ENCODE measurements around the gene LUC7L.
"Not testable (repeated sequence)": the region's sequence is repeated elsewhere in the genome, so short reads cannot be mapped to it uniquely, and the experiment has no call there.

The LUC7L gene

DNA sequence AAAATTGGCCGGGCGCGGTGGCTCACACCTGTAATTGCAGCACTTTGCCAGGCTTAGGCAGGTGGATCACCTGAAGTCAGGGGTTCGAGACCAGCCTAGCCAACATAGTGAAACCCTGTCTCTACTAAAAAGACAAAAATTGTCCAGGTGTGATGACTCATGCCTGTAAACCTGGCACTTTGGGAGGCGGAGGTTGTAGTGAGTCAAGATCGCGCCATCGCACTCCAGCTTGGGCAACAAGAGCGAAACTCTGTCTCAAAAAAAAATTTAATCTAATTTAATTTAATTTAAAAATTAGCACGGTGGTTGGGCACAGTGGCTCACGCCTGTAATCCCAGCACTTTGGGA, 50.6 kb downstream of the LUC7L start:
- DNase-seq: no peak

DNA sequence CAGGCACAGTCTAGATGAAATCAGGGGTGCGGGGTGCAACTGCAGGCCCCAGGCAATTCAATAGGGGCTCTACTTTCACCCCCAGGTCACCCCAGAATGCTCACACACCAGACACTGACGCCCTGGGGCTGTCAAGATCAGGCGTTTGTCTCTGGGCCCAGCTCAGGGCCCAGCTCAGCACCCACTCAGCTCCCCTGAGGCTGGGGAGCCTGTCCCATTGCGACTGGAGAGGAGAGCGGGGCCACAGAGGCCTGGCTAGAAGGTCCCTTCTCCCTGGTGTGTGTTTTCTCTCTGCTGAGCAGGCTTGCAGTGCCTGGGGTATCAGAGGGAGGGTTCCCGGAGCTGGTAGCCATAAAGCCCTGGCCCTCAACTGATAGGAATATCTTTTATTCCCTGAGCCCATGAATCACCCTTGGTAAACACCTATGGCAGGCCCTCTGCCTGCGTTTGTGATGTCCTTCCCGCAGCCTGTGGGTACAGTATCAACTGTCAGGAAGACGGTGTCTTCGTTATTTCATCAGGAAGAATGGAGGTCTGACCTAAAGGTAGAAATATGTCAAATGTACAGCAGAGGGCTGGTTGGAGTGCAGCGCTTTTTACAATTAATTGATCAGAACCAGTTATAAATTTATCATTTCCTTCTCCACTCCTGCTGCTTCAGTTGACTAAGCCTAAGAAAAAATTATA, 51.1 kb downstream of the LUC7L start:
- no peak for DNase-seq

DNA sequence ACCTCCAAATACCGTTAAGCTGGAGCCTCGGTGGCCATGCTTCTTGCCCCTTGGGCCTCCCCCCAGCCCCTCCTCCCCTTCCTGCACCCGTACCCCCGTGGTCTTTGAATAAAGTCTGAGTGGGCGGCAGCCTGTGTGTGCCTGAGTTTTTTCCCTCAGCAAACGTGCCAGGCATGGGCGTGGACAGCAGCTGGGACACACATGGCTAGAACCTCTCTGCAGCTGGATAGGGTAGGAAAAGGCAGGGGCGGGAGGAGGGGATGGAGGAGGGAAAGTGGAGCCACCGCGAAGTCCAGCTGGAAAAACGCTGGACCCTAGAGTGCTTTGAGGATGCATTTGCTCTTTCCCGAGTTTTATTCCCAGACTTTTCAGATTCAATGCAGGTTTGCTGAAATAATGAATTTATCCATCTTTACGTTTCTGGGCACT, 51.8 kb downstream of the LUC7L start:
- DNase-seq: no peak

DNA sequence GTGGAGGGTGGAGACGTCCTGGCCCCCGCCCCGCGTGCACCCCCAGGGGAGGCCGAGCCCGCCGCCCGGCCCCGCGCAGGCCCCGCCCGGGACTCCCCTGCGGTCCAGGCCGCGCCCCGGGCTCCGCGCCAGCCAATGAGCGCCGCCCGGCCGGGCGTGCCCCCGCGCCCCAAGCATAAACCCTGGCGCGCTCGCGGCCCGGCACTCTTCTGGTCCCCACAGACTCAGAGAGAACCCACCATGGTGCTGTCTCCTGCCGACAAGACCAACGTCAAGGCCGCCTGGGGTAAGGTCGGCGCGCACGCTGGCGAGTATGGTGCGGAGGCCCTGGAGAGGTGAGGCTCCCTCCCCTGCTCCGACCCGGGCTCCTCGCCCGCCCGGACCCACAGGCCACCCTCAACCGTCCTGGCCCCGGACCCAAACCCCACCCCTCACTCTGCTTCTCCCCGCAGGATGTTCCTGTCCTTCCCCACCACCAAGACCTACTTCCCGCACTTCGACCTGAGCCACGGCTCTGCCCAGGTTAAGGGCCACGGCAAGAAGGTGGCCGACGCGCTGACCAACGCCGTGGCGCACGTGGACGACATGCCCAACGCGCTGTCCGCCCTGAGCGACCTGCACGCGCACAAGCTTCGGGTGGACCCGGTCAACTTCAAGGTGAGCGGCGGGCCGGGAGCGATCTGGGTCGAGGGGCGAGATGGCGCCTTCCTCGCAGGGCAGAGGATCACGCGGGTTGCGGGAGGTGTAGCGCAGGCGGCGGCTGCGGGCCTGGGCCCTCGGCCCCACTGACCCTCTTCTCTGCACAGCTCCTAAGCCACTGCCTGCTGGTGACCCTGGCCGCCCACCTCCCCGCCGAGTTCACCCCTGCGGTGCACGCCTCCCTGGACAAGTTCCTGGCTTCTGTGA, 52.5 kb downstream of the LUC7L start, which contains the start of gene HBA1:
HBA1 (plus strand) TSS at position 204 of the 906 bp plus-strand sequence; CDS start at position 241, 37 bp downstream.
- DNase-seq: peak in 1 of 2 donors; percentile 21

DNA sequence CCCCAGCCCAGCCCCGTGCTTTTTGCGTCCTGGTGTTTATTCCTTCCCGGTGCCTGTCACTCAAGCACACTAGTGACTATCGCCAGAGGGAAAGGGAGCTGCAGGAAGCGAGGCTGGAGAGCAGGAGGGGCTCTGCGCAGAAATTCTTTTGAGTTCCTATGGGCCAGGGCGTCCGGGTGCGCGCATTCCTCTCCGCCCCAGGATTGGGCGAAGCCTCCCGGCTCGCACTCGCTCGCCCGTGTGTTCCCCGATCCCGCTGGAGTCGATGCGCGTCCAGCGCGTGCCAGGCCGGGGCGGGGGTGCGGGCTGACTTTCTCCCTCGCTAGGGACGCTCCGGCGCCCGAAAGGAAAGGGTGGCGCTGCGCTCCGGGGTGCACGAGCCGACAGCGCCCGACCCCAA, 53.2 kb downstream of the LUC7L start:
- DNase-seq: not testable (repeated sequence)

DNA sequence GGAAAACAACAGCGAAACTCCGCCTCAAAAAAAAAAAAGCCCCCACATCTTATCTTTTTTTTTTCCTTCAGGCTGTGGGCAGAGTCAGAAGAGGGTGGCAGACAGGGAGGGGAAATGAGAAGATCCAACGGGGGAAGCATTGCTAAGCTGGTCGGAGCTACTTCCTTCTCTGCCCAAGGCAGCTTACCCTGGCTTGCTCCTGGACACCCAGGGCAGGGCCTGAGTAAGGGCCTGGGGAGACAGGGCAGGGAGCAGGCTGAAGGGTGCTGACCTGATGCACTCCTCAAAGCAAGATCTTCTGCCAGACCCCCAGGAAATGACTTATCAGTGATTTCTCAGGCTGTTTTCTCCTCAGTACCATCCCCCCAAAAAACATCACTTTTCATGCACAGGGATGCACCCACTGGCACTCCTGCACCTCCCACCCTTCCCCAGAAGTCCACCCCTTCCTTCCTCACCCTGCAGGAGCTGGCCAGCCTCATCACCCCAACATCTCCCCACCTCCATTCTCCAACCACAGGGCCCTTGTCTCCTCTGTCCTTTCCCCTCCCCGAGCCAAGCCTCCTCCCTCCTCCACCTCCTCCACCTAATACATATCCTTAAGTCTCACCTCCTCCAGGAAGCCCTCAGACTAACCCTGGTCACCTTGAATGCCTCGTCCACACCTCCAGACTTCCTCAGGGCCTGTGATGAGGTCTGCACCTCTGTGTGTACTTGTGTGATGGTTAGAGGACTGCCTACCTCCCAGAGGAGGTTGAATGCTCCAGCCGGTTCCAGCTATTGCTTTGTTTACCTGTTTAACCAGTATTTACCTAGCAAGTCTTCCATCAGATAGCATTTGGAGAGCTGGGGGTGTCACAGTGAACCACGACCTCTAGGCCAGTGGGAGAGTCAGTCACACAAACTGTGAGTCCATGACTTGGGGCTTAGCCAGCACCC, 54.0 kb downstream of the LUC7L start:
- DNase-seq: no peak

DNA sequence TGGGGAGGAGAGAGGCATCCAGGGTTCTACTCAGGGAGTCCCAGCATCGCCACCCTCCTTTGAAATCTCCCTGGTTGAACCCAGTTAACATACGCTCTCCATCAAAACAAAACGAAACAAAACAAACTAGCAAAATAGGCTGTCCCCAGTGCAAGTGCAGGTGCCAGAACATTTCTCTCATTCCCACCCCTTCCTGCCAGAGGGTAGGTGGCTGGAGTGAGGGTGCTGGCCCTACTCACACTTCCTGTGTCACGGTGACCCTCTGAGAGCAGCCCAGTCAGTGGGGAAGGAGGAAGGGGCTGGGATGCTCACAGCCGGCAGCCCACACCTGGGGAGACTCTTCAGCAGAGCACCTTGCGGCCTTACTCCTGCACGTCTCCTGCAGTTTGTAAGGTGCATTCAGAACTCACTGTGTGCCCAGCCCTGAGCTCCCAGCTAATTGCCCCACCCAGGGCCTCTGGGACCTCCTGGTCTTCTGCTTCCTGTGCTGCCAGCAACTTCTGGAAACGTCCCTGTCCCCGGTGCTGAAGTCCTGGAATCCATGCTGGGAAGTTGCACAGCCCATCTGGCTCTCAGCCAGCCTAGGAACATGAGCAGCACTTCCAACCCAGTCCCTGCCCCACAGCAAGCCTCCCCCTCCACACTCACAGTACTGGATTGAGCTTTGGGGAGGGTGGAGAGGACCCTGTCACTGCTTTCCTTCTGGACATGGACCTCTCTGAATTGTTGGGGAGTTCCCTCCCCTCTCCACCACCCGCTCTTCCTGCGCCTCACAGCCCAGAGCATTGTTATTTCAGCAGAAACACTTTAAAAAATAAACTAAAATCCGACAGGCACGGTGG, 55.1 kb downstream of the LUC7L start:
- not testable (repeated sequence) for DNase-seq

DNA sequence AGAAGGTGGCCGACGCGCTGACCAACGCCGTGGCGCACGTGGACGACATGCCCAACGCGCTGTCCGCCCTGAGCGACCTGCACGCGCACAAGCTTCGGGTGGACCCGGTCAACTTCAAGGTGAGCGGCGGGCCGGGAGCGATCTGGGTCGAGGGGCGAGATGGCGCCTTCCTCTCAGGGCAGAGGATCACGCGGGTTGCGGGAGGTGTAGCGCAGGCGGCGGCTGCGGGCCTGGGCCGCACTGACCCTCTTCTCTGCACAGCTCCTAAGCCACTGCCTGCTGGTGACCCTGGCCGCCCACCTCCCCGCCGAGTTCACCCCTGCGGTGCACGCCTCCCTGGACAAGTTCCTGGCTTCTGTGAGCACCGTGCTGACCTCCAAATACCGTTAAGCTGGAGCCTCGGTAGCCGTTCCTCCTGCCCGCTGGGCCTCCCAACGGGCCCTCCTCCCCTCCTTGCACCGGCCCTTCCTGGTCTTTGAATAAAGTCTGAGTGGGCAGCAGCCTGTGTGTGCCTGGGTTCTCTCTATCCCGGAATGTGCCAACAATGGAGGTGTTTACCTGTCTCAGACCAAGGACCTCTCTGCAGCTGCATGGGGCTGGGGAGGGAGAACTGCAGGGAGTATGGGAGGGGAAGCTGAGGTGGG, 55.9 kb downstream of the LUC7L start:
- DNase-seq: not testable (repeated sequence)

DNA sequence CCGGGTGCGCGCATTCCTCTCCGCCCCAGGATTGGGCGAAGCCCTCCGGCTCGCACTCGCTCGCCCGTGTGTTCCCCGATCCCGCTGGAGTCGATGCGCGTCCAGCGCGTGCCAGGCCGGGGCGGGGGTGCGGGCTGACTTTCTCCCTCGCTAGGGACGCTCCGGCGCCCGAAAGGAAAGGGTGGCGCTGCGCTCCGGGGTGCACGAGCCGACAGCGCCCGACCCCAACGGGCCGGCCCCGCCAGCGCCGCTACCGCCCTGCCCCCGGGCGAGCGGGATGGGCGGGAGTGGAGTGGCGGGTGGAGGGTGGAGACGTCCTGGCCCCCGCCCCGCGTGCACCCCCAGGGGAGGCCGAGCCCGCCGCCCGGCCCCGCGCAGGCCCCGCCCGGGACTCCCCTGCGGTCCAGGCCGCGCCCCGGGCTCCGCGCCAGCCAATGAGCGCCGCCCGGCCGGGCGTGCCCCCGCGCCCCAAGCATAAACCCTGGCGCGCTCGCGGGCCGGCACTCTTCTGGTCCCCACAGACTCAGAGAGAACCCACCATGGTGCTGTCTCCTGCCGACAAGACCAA, 56.8 kb downstream of the LUC7L start, which contains the start of gene HBA2:
HBA2 (plus strand) TSS at position 503 of the 568 bp plus-strand sequence; CDS start at position 540, 37 bp downstream.
- DNase-seq: not testable (repeated sequence)

DNA sequence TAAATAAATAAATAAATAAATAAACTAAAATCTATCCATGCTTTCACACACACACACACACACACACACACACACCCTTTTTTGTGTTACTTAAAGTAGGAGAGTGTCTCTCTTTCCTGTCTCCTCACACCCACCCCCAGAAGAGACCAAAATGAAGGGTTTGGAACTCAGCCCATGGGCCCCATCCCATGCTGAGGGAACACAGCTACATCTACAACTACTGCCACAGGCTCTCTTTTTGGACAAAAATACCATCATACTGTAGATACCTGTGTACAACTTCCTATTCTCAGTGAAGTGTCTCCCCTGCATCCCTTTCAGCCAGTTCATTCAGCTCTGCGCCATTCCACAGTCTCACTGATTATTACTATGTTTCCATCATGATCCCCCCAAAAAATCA, 58.5 kb downstream of the LUC7L start:
- no peak for DNase-seq

DNA sequence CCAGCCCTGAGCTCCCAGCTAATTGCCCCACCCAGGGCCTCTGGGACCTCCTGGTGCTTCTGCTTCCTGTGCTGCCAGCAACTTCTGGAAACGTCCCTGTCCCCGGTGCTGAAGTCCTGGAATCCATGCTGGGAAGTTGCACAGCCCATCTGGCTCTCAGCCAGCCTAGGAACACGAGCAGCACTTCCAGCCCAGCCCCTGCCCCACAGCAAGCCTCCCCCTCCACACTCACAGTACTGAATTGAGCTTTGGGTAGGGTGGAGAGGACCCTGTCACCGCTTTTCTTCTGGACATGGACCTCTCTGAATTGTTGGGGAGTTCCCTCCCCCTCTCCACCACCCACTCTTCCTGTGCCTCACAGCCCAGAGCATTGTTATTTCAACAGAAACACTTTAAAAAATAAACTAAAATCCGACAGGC, 59.2 kb downstream of the LUC7L start:
- not testable (repeated sequence) for DNase-seq

DNA sequence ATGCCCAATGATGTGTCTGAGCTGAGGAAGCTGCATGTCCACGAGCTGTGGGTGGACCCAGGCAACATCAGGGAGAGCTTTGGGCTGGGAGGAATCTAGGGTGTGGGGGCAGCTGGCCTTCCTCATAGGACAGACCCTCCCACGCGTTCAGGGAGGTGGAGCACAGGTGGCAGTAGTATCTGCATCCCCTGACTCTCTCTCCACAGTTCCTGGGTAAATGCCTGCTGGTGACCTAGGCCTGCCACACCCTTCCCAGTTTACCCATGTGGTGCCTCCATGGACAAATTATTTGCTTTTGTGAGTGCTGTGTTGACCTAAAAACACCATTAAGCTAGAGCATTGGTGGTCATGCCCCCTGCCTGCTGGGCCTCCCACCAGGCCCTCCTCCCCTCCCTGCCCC, 60.2 kb downstream of the LUC7L start:
- no peak for DNase-seq

DNA sequence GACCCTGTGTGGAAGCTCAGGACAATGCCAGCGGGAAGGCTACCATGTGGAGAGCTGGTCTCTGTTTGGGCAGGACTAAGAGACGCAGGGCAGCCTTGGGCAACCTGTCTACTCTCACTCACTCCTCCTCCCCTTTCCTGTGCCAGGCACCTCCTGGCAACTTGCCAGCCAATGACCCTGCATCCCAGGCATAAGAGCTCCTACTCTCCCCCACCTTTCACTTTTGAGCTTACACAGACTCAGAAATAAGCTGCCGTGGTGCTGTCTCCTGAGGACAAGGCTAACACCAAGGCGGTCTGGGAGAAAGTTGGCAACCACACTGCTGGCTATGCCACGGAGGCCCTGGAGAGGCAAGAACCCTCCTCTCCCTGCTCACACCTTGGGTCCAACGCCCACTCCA, 60.8 kb downstream of the LUC7L start:
- no peak for DNase-seq

DNA sequence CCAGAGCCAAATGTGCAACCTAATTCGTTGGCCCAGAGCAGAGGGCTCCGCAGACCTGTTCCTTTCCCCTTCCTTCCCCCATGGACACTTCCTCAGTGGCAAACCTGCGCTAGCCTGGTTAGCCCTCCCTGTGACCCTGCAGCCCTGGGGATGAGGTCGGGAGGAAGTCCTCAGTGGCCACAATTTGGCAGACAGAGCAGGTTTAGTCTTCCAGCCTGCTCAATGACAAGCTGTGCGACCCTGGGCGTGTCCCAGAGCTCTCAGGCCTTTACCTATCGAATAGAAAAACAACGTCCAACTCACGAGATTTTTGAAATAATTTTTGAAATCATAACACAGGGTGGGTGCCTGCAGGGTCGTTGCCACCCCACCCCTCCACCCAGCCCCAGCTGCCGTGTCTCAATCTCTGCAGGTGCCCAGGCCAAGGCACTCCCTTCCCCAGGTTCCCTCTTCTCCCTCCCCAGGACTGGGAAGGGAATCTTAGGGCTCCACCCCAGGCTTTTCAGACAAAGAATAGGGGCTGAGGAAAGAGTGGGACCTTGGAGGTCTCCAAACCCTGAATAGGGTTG, 62.0 kb downstream of the LUC7L start:
- no peak for DNase-seq

DNA sequence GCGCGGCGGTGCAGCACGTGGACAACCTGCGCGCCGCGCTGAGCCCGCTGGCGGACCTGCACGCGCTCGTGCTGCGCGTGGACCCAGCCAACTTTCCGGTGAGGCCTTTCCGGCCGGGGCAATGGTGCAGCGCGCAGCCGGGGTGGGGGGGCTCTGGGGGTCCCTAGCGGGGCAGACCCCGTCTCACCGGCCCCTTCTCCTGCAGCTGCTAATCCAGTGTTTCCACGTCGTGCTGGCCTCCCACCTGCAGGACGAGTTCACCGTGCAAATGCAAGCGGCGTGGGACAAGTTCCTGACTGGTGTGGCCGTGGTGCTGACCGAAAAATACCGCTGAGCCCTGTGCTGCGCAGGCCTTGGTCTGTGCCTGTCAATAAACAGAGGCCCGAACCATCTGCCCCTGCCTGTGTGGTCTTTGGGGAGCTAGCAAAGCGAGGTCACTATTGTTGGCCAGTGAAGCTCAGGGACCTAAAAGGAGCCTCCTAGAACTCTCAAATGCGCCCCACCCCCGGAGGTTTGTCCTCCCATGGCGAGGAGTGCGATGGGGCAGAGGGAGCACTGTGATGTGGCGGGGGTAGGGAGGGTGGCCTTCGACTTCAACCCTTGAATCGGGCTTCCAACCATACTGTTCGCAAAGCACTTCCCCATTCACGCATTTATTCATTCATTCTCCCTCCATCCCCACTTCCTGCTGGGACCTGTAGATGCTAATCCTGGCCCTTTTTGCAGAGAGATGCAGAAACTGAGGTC, 62.7 kb downstream of the LUC7L start:
- DNase-seq: no peak

DNA sequence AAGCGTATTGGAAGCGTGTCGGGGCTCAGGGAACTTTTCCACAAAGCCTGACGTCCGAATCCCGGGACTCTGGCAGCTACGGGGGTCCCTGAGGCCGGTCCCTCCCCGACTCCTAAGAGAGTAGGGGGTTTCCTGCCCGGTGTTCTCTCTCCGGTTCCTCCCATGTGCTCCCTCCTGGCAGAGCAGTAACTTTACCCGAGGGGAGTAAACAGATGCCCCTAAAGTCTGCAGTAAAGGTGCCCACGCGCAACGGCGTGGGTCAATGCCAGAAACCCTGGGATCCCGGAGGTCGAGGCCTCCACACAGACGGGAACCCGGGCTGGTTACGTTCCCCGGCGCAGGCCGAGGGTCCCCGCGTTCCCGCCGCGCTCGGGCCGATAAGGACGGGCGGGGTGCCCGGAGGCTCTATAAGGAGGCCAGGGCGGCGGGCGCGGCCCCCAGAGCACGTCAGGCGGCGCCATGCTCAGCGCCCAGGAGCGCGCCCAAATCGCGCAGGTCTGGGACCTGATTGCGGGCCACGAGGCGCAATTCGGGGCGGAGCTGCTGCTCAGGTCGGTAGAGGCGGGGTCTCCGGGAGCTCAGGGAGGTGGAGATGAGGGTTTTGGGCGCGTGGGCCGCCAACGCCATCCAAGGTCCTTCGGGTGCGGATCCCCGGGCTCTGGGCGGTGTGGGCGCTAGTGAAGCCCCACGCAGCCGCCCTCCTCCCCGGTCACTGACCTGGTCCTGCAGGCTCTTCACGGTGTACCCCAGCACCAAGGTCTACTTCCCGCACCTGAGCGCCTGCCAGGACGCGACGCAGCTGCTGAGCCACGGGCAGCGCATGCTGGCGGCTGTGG, 63.5 kb downstream of the LUC7L start, which contains the start of gene HBM:
HBM (plus strand) TSS at position 440 of the 836 bp plus-strand sequence; CDS start at position 460, 20 bp downstream.
- no peak for DNase-seq

DNA sequence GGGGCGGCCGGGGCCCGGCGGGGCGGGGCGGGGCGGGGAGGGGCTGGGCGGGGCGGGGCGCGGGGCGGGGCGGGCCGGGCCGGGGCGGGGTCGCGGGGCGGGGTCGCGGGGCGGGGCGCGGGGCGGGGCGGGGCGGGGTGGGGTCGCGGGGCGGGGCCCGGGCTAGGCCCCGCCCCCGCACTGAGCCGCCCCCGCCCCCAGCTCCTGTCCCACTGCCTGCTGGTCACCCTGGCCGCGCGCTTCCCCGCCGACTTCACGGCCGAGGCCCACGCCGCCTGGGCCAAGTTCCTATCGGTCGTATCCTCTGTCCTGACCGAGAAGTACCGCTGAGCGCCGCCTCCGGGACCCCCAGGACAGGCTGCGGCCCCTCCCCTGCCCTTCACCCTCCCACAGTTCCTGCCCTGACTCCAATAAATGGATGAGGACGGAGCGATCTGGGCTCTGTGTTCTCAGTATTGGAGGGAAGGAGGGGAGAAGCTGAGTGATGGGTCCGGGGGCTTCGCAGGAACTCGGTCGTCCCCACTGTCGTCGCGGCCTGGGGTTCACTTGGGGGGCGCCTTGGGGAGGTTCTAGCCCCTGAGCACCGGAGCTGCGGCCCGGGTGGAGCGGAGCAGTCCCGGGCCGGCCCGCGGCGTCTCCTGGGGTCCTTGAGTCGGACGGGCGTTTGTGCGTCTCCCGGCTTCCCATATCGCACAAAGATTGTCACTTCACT, 64.3 kb downstream of the LUC7L start:
- DNase-seq: no peak

All from CD4-positive, alpha-beta T cell treated with Interferon alpha-2 for 1 hour (primary cell).